IPS-18c (cell line): ENCODE data around the gene TPRA1.

ENCODE experiments used
- H3K4me3 ChIP-seq: 2 replicates; pipeline ENCODE4 v1.7.0; 2013; ENCODE audit warnings: low read depth, mild to moderate bottlenecking, low read length, moderate library complexity; ENCODE audit not compliant: insufficient read depth
- H3K9me3 ChIP-seq: one replicate; pipeline ENCODE4 v1.6.1; 2013; ENCODE audit warnings: mild to moderate bottlenecking, low read length, moderate library complexity; ENCODE audit not compliant: control insufficient read depth, insufficient read depth

The TPRA1 gene

DNA sequence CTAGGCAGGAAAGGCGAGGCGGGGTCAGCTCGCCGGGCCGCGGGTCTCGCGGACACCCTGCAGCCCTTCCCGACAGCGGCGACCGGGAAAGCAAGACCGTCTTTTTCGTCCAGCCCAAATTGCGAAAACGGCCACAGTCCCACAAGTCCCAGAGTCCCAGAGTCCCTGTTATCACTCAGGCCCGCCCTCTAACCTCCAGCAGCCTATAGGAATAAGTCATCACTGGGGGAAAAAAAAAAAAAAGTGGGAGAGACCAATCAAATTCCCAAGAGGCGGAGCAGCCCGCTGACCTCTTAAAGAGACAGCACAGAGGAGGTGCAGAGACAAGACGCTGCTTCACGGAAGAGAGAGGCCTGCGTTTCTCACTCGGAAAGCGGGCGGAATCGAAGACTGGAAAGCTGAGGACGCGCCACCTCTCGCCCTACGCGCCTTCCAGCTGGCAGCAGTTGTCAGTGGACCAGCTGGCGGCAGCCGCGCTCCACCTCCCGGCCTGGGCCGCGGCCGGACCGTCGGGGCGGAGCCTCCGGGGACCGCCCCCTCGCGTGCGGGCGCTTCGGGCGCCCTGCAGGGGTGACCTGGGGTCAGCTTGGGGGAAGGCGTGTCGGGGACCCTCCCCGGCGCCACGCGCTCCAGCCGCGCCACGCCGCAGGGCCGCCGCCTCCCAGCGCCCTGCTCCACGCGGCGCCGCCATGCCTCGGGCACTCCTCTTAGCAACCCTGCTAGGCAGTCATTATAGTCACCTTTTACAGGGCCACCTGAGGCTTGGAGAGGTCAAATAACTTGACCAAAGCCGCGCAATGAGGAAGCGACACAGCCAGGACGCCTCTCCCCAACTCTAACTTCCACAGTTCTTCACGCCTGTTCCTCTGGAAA lies at the start of gene TPRA1:
Gene TPRA1, minus strand, starts transcription at position 141 of the 873 bp plus-strand sequence. CDS start 10,587 bp downstream, outside the sequence.
- Histone ChIP-seq H3K9me3 (no peaks in the 10 kb centered on the region), H3K4me3 (peak within 1 kb of the TSS; percentile 96)

DNA sequence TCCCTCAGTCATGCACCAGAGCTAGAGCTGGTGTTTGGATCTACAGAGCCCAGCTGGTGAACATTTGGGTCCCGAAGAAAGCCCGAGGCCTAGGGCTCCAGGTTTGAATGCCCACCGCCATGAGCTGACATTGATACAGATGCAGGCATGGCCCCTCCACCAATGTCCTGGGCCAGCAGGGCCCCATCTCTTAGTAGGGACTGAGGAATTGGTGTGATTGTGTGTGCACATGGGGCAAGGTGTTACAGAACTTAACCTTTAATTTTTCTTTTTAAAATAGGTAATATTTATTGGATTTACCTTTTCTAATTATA lies 49.5 kb upstream of the TPRA1 start:
- Histone ChIP-seq H3K9me3 (no peaks in the 10 kb centered on the region), H3K4me3 (no peak overlapping the region)

- Histone ChIP-seq H3K9me3 (no peaks in the 10 kb centered on the region), H3K4me3 (no peak overlapping the region)
Measured at GRCh38 chr3:127639173-127640041, 48.9 kb upstream of the TPRA1 start.

DNA sequence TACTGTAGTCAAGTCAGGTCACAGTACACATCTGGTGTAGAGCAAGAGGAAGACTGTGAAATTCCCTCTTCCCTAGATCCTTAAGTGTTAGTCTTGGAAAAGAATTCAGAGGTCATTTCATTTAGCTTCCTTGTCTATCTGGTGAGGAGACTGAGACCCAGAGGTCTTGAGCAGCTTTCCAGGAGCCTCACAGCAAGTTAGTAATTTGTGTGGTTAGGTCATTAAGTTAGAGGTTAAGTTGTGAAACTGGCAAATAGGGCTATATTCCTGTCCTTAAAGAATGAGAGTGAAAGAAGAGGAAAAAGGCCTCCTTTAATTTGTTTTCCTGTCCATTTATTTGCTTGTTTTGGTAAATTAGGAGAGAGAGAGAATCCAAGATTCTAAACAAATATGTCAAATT lies 47.4 kb upstream of the TPRA1 start:
- no peak overlapping the region for H3K4me3 ChIP-seq

DNA sequence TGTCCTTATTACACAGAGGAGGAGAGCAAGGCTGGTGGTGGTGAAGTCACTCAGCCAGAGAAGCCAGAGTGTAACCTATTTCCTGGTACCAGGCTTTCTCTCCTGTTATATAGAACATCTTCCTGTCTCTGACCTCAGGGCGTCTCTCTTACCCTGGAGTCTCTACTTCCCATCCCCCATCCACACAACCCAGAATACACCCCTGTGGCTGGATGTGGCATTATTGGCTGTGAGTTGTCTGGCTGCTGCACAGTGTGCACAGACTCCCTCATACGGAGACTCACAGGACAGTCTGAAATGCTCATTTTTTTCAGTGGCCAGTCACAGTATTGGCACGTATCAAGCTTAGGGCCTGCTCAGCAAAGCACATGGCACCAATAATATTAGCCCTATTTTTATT lies 47.0 kb upstream of the TPRA1 start:
- Histone ChIP-seq H3K9me3 (no peaks in the 10 kb centered on the region), H3K4me3 (no peak overlapping the region)

More for the DNA sequence above, 47.4 kb upstream of the TPRA1 start:
- H3K9me3 ChIP-seq = no peaks in the 10 kb centered on the region

DNA sequence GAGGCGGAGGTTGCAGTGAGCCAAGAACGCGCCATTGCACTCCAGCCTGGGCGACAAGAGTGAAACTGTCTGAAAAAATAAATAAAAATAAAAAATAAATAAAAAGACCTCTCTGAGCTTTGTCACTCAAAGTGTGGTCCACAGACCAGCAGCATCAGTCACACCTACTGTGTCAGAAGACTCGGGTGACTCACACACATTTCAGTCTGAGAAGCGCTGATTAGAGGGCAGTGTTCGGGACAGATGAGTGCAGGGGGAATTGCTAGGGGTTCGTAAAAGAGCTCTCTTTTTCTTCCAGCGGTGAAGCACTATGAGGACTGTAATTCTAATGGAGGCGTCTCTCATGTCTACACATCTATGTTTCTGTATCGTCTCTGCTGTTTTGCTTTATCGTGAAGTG lies 44.1 kb upstream of the TPRA1 start:
- Histone ChIP-seq H3K4me3 (no peak overlapping the region), H3K9me3 (no peaks in the 10 kb centered on the region)

DNA sequence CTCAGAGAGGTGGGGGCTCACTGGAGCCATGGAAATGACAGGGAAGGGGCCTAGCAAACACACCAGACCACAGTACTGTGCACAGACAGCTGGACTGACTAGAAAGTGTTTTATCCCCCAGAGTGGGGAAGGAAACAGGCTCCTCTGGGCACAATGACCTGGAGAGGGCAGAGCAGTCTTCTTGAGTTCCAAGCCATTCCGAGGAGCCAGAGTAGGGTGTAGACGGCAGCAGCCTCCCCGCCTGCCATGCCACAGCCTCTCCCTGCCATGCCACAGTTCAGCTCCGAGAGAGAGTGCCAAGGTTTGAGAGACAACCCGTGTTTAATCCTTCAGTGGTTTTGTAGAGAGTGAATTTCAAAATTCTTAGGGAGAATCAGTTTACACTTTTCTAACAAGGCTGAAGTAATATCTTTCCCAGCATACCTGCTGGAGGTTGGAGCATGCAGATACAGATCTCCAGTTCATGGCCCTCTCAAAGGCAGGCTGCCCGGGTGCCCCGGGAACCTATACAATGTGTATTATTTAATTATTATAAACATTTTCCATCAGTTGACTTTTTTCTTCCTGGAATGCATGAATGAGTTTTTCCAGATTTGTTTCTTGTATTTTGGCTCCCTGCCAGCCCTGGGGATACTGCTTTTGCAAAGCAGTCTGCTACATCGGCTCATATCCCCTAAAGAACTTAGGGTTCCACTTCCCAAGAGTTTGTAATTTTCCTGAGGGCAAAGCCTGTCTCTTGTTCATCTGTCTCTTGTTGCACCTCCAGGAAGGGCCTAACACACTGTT lies 41.7 kb upstream of the TPRA1 start:
- Histone ChIP-seq H3K9me3 (peaks cover 5% of the 10 kb centered on the region), H3K4me3 (no peak overlapping the region)

- no peak overlapping the region for H3K4me3 ChIP-seq
- peaks cover 5% of the 10 kb centered on the region for H3K9me3 ChIP-seq
Measured at GRCh38 chr3:127630811-127631714, 40.5 kb upstream of the TPRA1 start.

DNA sequence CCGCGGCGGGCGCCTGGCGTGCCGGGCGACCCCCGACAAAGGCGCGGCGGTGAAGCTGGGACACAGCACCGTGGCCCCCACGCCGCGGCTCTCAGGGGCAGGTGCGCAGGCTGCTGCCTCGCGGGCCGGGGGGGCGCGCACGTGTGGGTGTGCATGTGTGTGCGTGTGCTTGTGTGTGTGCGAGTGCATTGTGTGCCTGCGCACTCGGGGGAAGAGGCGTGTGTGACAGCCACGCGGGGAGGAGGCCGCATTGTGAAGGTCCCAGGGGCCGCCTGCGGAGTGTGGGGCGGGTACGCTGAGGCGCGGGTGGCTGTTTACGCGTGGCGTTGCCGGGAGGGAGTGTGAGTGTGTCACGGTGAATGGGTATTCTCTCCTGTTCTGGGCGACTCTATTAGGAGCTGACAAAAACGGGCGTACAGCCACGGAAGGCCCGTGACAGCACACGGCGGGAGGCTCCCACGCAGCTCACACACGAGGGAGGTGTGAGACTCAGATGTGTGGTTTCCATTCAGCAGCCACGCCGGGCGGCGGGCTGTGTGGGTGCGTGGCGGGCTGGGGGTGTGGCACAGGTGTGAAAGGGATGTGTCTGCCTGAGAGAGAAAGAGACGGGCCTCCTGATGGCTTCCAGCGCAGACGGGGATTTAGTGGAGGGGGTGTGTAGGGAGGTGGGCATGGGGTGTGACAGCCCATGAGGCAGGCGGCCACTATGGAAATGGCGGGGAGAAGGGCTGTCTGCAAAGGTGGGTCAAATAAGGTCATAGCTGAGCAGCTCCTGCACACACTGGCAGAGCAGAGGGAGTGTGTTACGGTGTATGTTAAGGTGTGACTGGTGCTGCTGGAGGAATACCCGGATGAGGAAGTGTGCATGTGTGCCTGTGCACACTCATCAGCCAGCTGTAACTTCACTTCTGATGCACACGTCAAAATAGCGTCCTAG lies 39.2 kb upstream of the TPRA1 start:
- H3K4me3 ChIP-seq = peak overlapping the region; percentile 45
- peaks cover 5% of the 10 kb centered on the region for H3K9me3 ChIP-seq

- H3K4me3 ChIP-seq = peak within 1 kb of the TSS; percentile 45
- peaks cover 5% of the 10 kb centered on the region for H3K9me3 ChIP-seq
Measured at GRCh38 chr3:127628788-127629466, 38.4 kb upstream of the TPRA1 start, which contains the start of gene PODXL2. TSS of gene PODXL2 (plus strand) at chr3:127629185. CDS start at chr3:127629220, 35 bp downstream.

DNA sequence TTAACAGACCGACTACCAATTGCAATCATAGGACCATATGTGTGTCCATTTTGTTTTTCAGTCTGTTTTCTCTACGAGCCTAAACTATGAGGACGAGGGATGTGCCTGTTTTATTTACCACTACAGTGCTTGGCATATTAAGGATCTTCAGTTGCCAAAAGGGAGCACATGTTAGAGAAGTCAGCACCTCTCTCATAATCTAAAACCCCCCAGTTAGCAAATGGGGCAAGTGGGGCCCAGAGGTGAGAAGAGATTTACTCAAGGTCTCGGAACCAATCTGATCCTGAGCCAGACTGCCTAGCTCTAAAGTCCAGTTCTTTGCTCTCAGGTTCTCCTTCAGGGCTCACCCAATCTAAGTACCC lies 37.9 kb upstream of the TPRA1 start:
- Histone ChIP-seq H3K9me3 (peaks cover 5% of the 10 kb centered on the region), H3K4me3 (no peak overlapping the region)

DNA sequence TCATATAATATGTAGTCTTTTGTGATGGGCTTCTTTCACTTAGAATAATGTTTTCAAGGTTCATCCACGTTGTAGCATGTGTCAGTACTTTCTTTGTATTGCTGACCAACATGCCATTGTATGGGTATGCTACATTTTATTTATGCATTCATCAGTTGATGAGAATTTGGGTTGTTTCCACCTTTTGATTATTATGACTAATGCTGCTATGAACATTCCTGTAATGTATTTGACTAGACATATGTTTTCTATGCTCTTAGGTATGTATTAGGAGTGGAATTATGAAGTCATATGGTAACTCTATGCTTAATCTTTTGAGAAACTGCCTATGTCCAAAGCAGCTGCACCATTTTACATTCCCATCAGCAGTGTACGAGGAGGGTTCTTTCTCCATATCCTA lies 35.3 kb upstream of the TPRA1 start:
- Histone ChIP-seq H3K9me3 (peaks cover 5% of the 10 kb centered on the region), H3K4me3 (no peak overlapping the region)

GRCh38 chr3:127624063-127624462 lies 33.5 kb upstream of the TPRA1 start:
- no peak overlapping the region for H3K4me3 ChIP-seq
- H3K9me3 ChIP-seq = peaks cover 5% of the 10 kb centered on the region

GRCh38 chr3:127622772-127623576 lies 32.4 kb upstream of the TPRA1 start:
- Histone ChIP-seq H3K4me3 (no peak overlapping the region), H3K9me3 (no peaks in the 10 kb centered on the region)
